GM21717 (cell line): ENCODE data around the gene EIF5AL1.
"Not testable (repeated sequence)": the region's sequence is repeated elsewhere in the genome, so short reads cannot be mapped to it uniquely, and the experiment has no call there.

Experiments
- ATAC-seq: cut with Tn5 transposase; IDR thresholded peaks from one replicate; pipeline ENCODE4 v1.9.1; 2021; ENCODE audit warnings: mild to moderate bottlenecking, moderate library complexity; ENCODE audit not compliant: unreplicated experiment

Gene EIF5AL1

DNA sequence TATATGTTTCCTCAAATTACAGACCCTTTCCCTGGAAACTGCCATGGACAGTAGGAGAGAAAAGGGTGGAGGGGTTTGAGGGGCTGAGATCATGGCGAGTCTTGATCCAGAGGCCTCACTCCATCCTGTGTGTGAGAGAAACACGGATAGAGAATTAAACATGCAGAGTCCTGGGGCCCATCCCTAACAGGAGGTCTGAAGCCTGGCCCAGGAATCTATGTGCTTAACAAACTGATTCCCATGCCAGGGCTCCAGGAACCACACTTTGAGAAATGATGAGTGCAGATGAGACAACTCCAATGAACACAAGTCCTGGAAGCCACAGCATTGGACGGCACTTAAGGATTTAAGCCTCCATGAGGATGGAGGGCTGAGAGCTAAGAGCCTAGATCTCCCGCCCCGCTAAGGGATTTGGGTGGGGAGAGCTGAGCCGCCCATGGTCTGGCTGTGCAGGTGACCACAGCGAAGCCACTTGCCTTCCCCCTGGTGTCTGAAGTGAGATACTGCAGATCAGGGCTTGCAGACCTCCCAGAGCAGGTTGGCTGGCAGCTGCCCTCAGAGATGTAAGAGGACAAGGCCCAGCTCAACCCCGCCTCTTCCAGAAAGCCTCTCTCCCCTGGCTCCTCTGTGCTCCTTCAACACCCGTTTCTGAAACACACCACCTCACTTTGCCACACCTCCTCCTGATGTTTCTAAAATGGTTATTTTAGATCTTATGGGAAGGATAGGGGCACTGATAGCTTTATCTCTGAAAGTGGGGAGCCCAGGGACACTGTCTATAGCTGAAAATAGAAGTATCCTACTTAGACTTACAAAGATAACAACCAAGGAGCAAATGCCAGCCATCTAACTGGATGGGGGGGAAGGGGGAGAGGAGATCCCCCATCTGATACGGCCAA, 24.8 kb upstream of the EIF5AL1 start:
- ATAC-seq = peak; percentile 67

DNA sequence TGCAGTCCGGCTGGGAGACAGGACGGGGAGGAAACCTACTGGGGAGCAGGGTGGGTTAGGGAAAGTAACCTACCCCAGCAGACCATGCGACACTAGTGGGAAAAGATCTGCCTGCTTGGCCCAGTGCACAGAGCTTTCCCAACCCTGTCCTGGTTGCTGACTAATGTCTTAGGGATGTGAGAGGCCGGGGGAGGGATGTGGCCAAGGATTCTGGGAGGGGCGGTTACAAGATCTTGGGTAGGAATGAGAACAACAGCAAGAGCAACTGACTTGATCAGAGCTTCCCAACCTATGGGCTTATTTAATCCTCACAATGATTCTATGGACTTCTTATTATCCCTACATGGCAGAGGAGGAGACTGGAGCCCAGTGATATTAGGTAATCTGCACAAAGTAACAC, 24.0 kb upstream of the EIF5AL1 start:
- ATAC-seq = no peak

DNA sequence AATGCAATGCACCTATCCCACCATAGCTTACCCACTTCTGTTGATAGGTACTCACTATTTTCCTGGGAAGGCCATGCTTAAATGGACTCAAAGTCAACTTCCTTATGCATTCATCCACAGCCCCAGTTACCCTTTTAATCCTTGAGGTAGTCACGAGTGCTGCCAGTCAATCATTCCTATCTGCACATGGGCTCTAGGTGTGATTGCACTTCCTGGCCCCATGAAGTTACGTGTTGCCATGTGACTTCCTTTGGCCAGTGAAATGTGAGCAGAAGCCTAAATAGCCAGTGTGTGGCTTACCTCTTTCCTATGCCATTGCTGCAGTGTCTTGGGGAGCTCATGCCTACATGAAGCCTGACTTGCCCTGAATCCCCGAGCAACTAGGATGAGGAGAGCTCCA, 23.5 kb upstream of the EIF5AL1 start:
- ATAC-seq = no peak

DNA sequence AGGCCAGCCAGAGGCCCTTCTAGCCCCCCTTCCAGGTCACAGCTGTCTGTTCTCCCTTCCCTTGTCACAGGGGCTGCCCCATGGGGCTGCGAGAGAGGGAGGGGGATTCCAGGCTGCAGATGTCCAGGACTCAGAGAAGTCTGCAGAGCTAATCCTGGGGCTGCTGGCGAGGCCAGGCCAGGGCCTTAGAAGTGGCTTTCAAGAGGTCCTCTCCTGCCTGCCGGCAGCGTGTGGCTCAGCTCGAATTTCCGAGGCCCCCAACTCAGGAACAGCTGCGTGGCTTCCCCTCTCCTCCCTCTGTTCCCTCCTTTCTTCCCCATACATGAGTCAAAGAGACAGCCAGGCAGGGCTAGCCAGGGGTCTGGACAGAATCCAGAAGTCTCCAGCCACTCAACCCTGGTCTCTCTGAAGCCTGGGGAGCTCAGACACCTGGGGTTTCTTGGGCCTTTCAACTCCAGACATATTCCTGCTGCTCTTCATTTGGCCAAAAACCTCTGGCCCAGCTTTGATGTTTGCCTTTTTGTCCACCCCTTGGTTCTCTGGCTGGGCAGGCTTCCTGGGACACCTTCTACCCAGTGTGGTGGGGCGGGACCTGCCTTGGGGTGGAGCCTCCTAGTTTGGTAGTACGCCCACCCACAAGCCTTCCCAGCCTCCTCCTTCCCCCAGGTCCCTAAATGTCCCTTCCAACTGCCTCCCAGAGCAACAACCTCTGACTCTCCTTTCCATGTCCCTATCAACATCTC, 21.8 kb upstream of the EIF5AL1 start:
- no peak for ATAC-seq

DNA sequence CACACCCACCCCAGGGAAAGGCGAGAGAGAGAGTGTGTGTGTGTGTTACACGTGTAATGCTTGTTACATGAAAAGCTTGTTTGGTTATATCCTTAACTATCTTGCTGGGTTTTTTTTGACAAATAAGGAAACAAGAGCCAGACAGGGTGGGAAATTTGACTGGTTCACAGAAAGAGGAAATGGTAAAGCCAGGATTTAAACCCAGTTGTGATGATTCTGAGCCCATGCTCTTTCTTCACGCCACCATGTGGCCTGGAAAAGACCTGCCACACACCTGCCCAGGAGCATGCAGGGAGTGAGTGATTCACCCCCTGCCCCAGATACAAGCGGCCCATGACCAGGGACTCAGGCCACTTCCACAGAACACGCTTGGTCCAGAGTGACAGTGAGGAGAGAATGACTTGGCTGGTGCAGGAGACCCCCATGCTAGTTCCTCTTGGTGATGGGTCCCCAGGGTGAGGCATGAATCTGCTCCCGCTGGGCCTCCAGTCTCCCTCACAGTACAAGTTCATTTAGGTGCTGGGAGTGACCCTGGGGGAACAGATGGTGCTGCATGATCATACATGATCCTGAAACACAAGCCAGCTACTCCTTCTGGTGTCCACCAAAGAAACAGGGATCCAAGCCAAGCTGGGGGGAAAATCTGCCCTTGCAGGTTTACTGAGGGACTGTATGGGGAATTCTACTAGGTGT, 21.0 kb upstream of the EIF5AL1 start:
- ATAC-seq = no peak

DNA sequence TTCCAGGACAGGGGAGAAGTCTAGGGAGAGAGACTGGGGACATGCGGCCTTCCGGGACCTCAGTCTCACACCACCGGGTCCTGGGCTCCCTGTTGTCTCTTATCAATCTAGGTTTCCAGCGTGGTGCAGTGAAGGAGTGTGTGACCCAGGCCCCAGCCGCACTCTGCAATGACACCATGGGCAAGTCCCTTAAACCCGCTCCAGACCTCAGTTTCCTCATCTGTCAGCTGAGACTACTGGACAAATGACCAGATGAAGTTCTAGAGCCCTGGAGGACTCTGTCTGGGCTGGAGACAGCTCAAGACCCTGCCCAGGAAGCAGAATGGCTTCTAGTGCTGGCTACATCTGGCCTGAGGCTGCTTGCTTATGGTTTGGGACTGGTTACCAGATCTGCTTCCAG, 20.1 kb upstream of the EIF5AL1 start:
- no peak for ATAC-seq

DNA sequence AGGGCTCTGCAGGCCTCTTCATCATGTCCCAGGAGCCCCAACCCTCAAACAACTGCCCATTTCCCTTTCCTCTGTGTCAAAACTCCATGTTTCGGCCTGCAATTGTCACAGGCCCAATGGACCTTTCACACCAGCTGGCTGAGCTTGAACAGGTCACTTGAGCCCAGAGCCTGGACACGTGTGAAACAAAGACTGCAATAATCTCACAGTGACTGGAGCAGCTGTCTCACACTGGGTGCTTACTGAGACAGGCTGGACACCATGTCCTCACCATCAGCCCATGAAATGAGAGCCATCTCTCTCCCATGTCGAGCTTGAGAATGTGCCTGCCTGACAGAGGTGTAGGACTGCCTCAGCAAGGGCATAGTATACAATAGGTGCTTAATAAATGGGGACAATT, 19.5 kb upstream of the EIF5AL1 start:
- no peak for ATAC-seq

DNA sequence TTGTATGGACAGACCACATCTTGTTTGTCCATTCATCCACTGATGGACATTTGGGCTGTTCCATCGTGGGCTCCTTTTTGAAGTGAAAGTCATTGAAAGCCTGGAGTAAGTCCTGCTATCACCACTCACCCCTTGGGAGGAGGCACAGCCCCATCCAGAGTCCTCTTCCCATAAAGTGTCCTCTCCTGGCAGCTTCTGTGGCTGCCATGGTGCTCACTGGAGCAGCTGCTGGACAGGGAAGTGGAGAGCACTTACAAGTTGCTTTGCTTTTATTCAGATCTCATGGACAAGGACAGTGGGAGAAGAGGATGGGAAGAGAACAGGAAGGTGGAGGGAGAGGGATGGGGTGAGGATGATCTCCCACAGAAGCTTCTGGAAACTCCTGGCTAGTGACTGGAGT, 18.5 kb upstream of the EIF5AL1 start:
- no peak for ATAC-seq

DNA sequence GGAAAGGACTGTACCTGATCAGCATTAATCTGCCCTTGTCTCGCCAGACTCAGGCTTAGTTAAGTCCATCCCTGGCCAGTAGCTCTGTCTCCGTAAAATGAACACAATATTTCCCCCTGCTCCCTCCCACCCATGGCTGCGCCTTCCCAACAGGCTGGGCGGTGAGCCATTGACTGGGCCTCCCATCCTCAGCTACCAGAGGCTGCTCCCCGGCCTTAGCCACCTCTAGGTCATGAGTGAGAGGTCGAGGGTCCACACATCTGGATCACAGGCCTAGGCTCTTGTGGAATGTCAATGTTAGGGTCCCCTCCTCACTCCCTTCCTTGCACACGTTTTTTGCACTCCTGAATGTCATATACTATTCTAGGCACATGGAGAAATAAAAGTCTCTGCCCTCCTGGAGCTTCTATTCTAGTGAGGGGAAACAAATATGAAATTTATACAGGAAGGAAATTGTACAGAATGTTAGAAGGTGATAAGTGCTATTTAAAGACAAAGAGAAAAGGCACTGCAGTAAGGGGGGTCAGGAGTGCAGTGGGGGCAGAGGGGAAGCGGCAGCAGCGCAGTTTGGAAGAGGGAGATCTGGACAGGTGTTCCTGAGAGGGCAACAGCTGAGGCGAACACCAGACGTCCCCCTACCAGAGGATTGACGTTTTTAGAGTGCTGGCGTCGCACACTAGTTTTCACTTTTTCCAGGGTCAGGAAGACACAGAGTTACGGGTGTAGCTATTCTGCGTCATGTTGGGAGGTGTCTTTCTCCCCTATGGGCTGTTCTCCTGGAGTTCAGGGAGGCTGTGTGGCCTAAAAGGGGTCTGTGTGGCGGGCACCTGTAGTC, 17.2 kb upstream of the EIF5AL1 start:
- no peak for ATAC-seq

DNA sequence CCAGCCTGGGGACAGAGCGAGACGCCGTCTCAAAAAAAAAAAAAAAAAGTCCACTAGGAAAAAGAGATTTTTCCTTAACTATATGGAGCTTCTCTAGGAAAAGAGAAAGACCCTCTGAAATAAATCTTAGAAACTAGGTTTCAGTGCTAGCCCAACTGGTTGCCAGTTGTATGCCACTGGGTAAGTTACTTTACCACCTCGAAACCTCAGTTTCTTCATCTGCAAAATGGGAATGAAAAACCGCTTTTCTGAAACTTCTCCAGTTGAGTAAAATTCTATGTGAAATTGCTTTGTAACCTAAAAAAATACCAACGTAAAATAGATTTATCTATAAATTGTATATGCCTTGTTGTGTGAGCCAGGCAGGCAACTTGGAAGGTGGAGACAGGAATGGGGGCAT, 16.5 kb upstream of the EIF5AL1 start:
- ATAC-seq = no peak

DNA sequence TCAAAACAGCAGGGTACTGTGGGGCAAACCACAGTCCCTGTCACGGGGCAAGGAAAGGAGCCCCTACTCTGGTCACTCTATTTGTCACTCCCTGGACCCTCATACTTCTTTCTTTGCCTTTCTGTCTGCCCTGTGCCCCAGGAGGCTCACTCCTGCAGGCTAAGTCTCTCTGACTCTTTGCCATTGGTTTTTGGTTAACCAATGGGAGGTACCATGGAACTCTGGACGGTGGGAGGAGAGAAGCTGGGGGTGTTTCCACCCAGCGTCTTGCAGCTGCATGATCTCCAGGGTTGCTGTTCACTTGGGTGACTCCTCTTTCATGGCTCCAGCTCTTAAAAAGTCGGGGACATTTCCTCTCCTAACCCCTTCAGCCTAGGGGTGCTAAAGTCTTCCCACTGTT, 15.4 kb upstream of the EIF5AL1 start:
- no peak for ATAC-seq

DNA sequence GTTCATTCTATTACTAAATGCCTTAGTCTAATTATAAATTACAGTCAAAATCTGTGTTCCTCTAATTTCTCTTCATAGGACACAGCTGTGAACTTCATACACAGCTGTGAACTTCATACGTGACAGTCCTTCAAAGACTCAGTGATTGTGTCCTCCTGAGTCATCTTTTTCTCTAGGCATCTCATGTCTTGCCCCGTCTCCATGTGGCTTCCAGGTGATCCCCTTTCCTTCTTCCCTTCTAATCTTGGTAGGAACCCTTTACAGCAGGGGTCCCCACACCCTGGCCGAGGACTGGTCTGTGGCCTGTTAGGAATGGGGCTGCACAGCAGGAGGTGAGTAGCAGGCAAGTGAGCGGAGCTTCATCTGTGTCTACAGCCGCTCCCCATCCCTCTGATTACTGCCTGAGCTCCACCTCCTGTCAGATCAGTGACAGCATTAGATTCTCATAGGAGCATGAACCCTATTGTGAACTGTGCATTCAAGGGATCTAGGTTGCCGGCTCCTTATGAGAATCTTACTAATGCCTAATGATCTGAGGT, 14.0 kb upstream of the EIF5AL1 start:
- ATAC-seq = no peak

DNA sequence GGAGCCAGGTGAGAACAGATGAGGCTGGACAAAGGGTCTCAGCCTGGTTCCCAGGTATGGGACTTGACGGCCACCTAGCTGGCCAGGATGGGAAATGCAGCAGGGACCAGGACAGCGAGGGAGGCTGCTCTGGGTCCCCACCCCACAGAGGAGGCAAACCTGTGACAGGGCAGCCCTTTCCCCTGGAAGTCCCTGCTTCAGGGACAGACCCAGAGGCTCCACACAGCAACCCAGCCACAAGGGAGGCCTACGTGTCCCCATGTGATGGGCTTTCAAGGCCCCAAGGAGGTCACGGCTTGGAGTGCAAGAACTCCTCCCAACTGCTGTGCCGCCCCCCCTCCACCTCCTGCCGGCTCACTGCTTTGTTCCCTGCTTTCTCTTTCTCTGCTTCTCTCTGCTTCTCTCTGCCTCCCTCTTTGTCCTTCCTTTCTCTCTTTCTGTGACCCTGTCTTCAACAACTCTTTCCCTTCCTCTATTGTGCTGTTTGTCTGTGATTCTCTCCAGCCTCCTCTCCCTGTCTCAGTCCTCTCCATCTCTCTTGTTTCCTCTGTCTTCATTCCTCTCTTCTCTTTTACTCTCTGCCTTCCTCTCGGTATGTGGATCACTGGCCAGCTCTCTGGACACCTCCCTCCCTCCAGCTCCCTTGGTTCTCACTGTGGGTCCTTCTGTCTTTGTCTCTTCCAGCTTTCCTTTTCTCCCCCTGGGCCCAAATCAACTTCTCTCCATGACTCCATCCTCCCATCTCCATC, 9.6 kb upstream of the EIF5AL1 start:
- no peak for ATAC-seq

DNA sequence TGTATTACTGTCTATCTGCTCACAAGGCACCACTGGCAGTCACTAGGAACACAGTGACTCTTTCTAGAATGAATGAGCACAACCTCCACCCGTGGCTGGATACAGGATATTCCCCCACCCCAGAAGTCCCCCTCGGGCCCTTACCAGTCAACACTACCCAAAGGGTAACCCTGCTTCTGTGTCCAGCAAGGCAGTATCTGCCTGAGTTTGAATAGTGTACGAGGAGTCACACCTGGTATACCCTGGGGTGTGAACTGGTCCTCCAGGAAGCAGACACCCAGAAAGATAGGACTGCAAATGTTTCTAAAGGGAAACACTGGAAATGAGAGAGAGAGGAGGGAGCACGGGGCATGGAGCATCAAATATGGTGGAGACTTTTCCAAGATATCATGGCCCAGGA, 8.5 kb upstream of the EIF5AL1 start:
- ATAC-seq = not testable (repeated sequence)

DNA sequence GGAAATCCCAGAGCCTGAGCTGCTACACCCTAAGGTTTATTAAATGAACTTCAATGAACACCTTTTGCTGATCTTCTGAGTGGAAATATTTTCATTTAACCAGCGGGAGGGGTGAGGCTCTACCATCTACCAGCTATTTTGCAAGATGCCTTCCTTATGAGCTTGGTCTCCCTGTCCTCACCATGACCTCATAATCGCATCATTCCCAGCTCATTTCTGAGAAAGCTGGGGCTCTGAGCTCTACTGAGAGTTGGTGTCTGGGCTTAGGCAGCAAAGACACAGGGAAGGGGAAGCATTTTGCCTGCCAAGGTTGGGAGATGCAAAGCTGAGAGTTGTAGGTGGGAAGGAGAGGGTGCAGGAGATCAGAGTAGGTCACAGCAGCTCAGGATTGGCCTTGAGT, 7.8 kb upstream of the EIF5AL1 start:
- not testable (repeated sequence) for ATAC-seq

DNA sequence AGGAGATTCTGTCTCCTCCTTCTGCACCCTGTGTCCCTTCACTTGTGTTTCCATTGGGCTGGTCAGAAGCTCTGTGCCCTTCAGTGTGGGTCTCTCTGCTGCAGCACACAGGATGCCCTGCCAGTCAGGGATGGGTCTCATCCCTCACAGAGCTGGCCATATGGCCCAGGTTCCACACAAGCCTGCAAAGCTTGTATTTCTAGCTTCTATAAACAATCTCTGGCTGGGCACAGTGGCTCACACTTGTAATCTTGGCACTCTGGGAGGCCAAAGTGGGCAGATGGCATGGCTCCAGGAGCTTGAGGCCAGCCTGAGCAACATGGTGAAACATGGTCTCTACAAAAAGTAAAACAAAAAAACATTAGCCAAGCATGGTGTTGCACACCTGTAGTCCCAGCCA, 7.0 kb upstream of the EIF5AL1 start:
- not testable (repeated sequence) for ATAC-seq

DNA sequence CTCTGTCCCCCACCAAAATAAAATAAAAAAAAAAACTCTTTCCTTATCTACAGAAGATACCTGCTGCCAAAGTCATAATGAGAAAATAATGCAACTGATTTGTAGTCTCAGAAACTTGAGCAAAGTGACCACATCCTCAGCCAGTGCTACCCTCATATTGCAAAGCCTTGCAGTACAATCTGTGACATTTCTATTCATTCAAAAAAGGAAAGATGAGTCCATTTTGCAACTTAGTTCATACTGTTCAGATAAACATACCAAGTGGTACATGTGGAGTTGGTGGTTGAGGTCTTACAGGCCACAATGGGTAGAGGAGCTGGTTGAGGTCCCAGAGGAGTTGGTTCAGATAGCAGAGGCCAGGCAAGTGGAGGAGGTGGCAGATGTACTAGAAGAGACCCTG, 6.5 kb upstream of the EIF5AL1 start:
- no peak for ATAC-seq

DNA sequence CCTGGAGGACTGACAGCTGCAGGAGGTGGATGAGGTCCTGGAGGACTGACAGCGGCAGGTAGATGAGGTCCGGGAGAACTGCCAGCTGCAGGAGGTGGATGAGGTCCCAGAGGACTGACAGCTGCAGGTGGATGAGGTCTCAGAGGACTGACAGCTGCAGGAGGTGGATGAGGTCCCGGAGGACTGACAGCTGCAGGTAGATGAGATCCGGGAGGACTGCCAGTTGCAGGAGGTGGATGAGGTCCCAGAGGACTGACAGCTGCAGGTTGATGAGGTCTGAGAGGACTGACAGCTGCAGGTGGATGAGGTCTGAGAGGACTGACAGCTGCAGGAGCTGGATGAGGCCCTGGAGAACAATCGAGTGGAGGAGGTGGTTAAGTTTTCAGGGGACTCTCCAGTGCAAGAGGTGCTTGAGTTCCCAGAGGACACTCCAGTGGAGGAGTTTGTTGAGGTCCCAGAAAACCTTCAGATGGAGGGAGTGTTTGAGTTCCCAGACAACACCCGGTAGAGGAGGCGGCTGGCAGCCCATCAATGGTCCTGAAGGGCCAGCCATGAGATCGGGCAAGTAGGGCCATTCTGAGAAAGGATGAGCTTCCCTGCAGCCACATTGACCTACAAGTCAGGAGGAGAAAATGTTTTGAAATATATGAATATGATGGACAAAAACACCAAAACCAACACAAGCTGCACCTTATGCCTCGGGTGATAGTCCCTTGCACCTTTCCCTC, 4.7 kb upstream of the EIF5AL1 start:
- no peak for ATAC-seq

DNA sequence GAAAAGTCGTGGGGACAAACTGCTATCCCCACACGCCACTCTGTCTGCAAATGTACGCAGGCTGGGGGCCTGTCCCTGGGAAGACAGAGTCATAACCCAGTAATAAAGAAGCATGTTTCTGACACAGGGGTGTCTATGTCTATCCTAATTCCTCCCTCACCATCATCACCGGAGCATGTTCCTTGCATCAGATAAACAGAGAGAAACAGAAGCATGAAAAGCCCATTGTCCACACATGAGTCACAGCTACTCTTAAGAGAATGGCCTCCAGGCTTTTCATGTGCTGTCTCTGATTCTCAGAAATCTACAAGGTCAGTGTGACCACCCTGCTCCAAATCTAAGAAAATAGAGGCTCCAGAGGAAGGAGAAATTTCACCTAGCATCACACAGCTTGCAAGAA, 4.1 kb upstream of the EIF5AL1 start:
- ATAC-seq = not testable (repeated sequence)
